Activated CD8-positive, alpha-beta memory T cell treated with anti-CD3 and anti-CD28 coated beads for 1 hour (primary cell): ENCODE data around the gene GRK6.

Experiments used
- DNase-seq, 2 donors: peaks; one replicate each; pipeline ENCODE4 v3.0.0-alpha.2; 2020; ENCODE audit warnings: low read depth in 1 of 2; ENCODE audit errors: extremely low read depth in 1 of 2

GRK6 gene

GRCh38 chr5:177452688-177453638, 26.5 kb downstream of the GRK6 start:
- DNase-seq = no peak

GRCh38 chr5:177453852-177454396, 27.4 kb downstream of the GRK6 start:
- no peak for DNase-seq

GRCh38 chr5:177454397-177455035, 28.0 kb downstream of the GRK6 start:
- DNase-seq = peak; percentile 83 to 97

- DNase-seq = peak; percentile 79 to 87
Measured at GRCh38 chr5:177455036-177455660, 28.7 kb downstream of the GRK6 start.

- DNase-seq = peak; percentile 84 to 96
Measured at GRCh38 chr5:177455661-177456590, 29.4 kb downstream of the GRK6 start.

GRCh38 chr5:177456591-177456964, 30.1 kb downstream of the GRK6 start:
- no peak for DNase-seq

GRCh38 chr5:177456976-177457851, 30.7 kb downstream of the GRK6 start:
- no peak for DNase-seq

- no peak for DNase-seq
Measured at GRCh38 chr5:177457852-177458681, 31.6 kb downstream of the GRK6 start.

GRCh38 chr5:177458912-177459350, 32.5 kb downstream of the GRK6 start:
- DNase-seq = no peak

- DNase-seq = no peak
Measured at GRCh38 chr5:177459357-177459756, 32.9 kb downstream of the GRK6 start.

- no peak for DNase-seq
Measured at GRCh38 chr5:177459819-177460628, 33.5 kb downstream of the GRK6 start.

GRCh38 chr5:177462021-177462670, 35.7 kb downstream of the GRK6 start:
- DNase-seq = no peak

- no peak for DNase-seq
Measured at GRCh38 chr5:177465044-177465443, 38.6 kb downstream of the GRK6 start.

- DNase-seq = no peak
Measured at GRCh38 chr5:177466861-177467260, 40.4 kb downstream of the GRK6 start.

GRCh38 chr5:177467436-177467835, 41.0 kb downstream of the GRK6 start:
- no peak for DNase-seq

- no peak for DNase-seq
Measured at GRCh38 chr5:177468329-177468684, 41.8 kb downstream of the GRK6 start.
